Left ventricle myocardium inferior (tissue), 1 donor: ENCODE measurements around the gene ITGAV. TPM values are rescaled to one million over a fixed set of nuclear protein-coding genes. Genes with fewer than 3 reads are reported as not detected.
A peak's percentile ranks its signal among the peaks of the same experiment; 100 is the strongest.

Source experiments
- DNase-seq: peaks from one replicate; pipeline ENCODE4 v3.0.0-alpha.2; 2020
- H3K27ac ChIP-seq: fragments of 200-600 bp; replicated peaks from 2 replicates; pipeline ENCODE4 v1.8.0; 2021
- H3K27me3 ChIP-seq: fragments of 200-600 bp; 2 replicates; pipeline ENCODE4 v1.8.0; 2021; ENCODE audit warnings: low read depth
- H3K36me3 ChIP-seq: fragments of 200-600 bp; 2 replicates; pipeline ENCODE4 v1.8.0; 2021
- H3K4me1 ChIP-seq: fragments of 200-600 bp; 2 replicates; pipeline ENCODE4 v1.8.0; 2021
- H3K4me3 ChIP-seq: fragments of 200-600 bp; 2 replicates; pipeline ENCODE4 v1.8.0; 2021; ENCODE audit warnings: mild to moderate bottlenecking, moderate library complexity
- H3K9me3 ChIP-seq: fragments of 200-600 bp; replicated peaks from 2 replicates; pipeline ENCODE4 v1.8.0; 2021
- intact Hi-C: fragments of 100-400 bp; cut with micrococcal nuclease; formaldehyde crosslinking; loops from one replicate; pipeline ENCODE4 v1.11.0; 2022
- total RNA-seq: library from RNA; stranded (reverse); fragmentation: NEBNext Ultra II Directional; extraction: Animal tissue kit (Norgen Biotek cat#: 25700); gene quantifications from one replicate; pipeline ENCODE4 v1.2.1, GENCODE V29; 2021
- TF ChIP-seq, protein P1 (sequence below): fragments of 200-600 bp; IDR thresholded peaks from 2 replicates; pipeline ENCODE4 v1.8.0; 2021; ENCODE audit warnings: antibody characterized with exemption, mild to moderate bottlenecking, borderline replicate concordance
- donor health status: DM: no; HTN: yes; CAD: no; lungs with severe emphysema.

The ITGAV gene
- total RNA-seq, 1 donor from 2014 or later, result 178 TPM

DNA sequence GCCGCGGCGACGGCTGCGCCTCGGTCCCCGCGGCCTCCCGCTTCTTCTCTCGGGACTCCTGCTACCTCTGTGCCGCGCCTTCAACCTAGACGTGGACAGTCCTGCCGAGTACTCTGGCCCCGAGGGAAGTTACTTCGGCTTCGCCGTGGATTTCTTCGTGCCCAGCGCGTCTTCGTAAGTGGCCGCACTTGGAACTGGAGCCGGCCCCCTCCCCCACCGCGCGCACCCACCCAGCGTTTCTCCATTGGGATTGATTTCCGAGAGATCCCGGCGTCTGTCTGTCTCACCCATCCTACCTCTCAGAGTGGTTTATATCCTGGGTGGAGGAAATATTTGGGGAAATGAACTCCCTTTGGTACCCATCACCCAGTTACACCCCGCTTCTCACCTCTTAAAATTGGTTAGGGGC, 498 bp downstream of the ITGAV start:
- Histone ChIP-seq H3K27ac (peak overlapping the region; percentile 97), H3K27me3 (no peaks in the 10 kb centered on the region), H3K4me3 (peak overlapping the region; percentile 92), H3K9me3 (no peaks in the 10 kb centered on the region), H3K36me3 (no peaks in the 10 kb centered on the region), H3K4me1 (peaks cover 60% of the 10 kb centered on the region)
- intact Hi-C loops, result no loop called here
- TF ChIP-seq, protein P1, sequence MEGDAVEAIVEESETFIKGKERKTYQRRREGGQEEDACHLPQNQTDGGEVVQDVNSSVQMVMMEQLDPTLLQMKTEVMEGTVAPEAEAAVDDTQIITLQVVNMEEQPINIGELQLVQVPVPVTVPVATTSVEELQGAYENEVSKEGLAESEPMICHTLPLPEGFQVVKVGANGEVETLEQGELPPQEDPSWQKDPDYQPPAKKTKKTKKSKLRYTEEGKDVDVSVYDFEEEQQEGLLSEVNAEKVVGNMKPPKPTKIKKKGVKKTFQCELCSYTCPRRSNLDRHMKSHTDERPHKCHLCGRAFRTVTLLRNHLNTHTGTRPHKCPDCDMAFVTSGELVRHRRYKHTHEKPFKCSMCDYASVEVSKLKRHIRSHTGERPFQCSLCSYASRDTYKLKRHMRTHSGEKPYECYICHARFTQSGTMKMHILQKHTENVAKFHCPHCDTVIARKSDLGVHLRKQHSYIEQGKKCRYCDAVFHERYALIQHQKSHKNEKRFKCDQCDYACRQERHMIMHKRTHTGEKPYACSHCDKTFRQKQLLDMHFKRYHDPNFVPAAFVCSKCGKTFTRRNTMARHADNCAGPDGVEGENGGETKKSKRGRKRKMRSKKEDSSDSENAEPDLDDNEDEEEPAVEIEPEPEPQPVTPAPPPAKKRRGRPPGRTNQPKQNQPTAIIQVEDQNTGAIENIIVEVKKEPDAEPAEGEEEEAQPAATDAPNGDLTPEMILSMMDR, result no peak
- no peak for DNase-seq

DNA sequence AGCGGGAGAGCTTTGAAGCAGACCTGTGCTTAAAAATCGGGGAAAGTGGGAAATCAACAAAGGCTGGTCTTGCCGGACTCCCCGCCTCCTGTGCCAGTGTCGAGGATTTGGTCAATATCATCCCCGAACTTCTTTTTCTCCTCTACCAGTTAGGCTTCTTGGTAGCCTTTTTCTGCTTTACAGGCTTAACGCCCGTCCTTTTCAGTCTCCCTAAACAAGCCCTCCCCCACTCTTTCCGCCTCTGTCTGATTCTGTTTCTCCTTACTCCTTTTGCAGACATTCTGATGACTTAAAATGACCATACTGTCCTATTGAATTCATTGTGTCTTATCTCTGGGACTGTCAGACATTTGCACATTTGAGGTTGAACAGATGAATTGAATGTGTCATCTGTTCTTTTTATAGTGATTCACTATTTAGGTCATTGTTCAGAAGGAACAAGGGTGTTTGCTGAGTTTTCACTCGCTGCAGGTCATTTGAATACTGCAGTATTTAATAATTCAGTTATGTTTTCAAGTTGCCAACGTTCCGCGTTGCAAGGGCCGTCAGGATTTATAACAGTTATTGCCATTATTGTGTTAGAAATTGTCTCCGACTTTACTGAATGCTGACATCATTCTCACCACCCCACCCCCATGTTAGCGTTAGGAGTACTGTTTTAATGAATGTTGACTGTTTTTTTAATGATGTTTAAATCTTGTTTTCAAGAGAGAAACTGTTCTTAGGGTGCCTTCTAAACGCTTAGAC, 1.1 kb downstream of the ITGAV start:
- Histone ChIP-seq H3K9me3 (no peaks in the 10 kb centered on the region), H3K27ac (peak overlapping the region; percentile 97), H3K27me3 (no peaks in the 10 kb centered on the region), H3K4me3 (peak overlapping the region; percentile 92), H3K4me1 (peaks cover 66% of the 10 kb centered on the region), H3K36me3 (no peaks in the 10 kb centered on the region)
- TF ChIP-seq, protein P1, result no peak
- intact Hi-C loops, result no loop called here
- no peak for DNase-seq

DNA sequence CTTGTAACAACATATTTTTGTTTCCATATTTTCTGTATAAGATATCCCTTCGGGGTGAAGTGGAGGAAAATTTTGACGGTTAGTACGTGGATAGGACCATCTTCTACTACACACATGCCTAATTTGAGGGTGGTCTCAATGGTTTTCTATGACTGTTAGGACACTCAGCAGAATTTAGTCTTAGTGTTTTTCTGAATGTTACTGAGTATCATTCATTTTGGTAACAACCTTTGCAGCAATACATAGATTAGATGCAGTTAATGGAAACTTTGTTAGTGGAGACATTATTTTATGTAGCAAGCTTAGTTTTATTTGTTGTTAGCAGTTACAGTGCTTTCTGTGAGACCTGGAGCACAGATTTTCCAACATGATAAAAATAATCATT, 1.6 kb downstream of the ITGAV start:
- Histone ChIP-seq H3K4me3 (peak overlapping the region; percentile 92), H3K4me1 (peaks cover 67% of the 10 kb centered on the region), H3K27me3 (no peaks in the 10 kb centered on the region), H3K36me3 (no peaks in the 10 kb centered on the region), H3K9me3 (no peaks in the 10 kb centered on the region), H3K27ac (peak overlapping the region; percentile 97)
- no peak for DNase-seq
- intact Hi-C loops, result no loop called here
- TF ChIP-seq, protein P1, result no peak

DNA sequence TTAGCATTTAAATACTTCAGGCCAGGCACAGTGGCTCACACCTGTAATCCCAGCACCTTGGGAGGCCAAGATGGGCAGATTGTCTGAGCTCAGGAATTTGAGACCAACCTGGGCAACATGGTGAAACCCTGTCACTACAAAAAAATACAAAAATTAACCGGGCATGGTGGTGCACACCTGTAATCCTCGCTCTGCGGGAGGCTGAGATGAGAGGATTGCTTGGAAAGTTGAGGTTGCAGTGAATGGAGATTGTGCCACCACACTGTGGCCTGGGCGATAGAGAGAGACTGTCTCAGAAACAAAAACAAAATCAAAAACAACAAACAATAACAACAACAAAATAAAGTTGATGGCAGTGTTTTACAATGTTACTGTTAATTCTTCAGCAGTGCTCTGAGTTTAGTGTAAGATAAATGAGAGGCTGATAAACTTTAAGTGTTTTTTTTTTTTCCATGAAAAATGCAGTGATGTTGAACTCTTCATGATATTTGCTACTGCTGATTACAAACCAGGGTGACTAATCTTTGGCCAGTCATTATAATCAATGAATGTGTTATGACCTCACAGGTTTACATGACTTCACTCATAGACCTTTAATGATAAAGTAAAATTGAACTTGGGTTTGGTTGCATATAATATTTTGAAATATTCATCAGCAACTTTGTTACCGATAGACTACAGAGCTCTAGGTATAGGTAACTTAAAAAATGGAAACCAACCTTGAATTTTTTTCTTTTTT, 2.5 kb downstream of the ITGAV start:
- Histone ChIP-seq H3K4me1 (peaks cover 75% of the 10 kb centered on the region), H3K4me3 (peak overlapping the region; percentile 92), H3K9me3 (no peaks in the 10 kb centered on the region), H3K27me3 (no peaks in the 10 kb centered on the region), H3K27ac (peak overlapping the region; percentile 97), H3K36me3 (no peaks in the 10 kb centered on the region)
- intact Hi-C loops, result no loop called here
- DNase-seq, result no peak
- TF ChIP-seq, protein P1, result no peak

DNA sequence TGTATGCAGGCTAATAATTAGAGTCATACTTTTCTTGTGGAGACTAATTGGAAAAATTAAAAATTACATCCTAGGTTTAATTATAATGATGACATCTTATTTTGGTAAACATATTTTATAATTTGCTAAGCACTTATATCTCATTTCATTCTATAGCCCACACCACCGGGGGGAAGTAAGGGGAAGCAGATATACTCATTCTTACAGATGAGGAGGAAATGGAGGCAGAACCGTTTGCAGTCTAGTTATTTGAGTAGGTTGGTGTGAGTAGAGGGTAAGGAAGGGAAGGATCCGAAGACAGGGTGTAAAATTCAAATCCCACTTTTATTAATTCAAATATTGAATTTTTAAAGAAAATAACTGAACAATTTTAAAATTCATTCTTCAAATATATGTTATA, 3.7 kb downstream of the ITGAV start:
- DNase-seq, result no peak
- H3K27me3 ChIP-seq, result no peaks in the 10 kb centered on the region
- H3K9me3 ChIP-seq, result no peaks in the 10 kb centered on the region
- H3K36me3 ChIP-seq, result no peaks in the 10 kb centered on the region
- H3K4me3 ChIP-seq, result no peak overlapping the region
- intact Hi-C loops, result no loop called here
- peaks cover 84% of the 10 kb centered on the region for H3K4me1 ChIP-seq
- TF ChIP-seq, protein P1, result no peak
- H3K27ac ChIP-seq, result peak overlapping the region; percentile 97
